ENCODE measurements around the gene NCKAP5. TPM values are rescaled to one million over a fixed set of nuclear protein-coding genes. Genes with fewer than 3 reads are reported as not detected.

NCKAP5 gene
- polyA plus RNA-seq, 1 experiment, result 16.6 TPM

DNA sequence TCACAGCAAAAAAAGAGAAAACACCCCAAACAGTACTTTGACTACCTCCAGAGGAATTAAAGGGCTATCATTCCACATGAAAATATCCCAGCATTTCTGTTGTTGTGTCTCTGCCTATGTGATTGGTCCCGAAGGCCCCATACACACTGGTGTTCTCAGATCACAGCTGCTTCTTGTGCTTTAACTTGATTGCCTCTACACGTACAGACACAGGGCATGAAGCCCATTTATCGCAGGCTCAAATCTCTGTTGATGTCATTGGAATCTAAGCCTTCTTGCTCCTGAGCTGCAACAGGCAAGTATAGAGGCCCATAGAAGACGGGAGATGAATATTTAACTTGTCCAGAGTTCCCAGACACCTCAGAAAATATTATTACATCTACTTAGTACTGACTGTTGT lies 405.2 kb downstream of the NCKAP5 start:
- no peaks in the 10 kb centered on the region for H3K9me3 ChIP-seq (ENCODE audit: control insufficient read depth, insufficient read depth, low read length)
- POLR2A ChIA-PET, result no interaction called here
- CTCF ChIA-PET, result no interaction called here

DNA sequence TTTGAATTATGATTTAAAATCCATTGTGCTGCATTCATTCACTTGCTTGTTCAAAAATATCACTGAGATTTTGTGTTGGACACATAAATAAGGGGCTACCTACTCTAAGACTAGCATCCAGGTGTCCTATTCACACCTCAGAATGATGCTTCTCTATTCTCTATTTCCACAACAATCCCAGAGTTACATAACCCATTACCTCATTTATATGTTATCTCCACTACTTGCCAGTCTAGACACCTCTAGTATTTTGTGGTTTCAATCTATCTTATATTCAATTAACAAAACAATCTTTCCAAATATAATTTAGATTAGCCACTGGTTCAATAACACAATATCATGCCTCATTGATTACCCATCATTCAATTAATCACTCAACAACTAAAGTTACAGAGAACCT lies 409.8 kb downstream of the NCKAP5 start:
- no peaks in the 10 kb centered on the region for H3K27me3 ChIP-seq (ENCODE audit: control insufficient read depth, insufficient read depth, low read length)
- DNase-seq (ENCODE audit: low read depth, low spot score), result no peak
- TF ChIP-seq CTCF (IDR thresholded peaks at IDR 0.05; ENCODE audit: low read depth, low read length), result no peak
- H3K4me3 ChIP-seq (ENCODE audit: low read depth, low read length), result no peak overlapping the region
- H3K9me3 ChIP-seq (ENCODE audit: control insufficient read depth, insufficient read depth, low read length), result no peaks in the 10 kb centered on the region; the same call in 1 of the 2 replicates
- H3K27ac ChIP-seq (ENCODE audit: low read depth, low read length), result no peak overlapping the region
- ChIA-PET POLR2A (no interaction called here), CTCF (no interaction called here)

More for the DNA sequence above, 405.2 kb downstream of the NCKAP5 start:
- Histone ChIP-seq H3K4me3 (ENCODE audit: low read depth, low read length) (no peak overlapping the region), H3K27me3 (ENCODE audit: control insufficient read depth, insufficient read depth, low read length) (no peaks in the 10 kb centered on the region), H3K27ac (ENCODE audit: low read depth, low read length) (no peak overlapping the region)
- no peak for DNase-seq (ENCODE audit: low read depth, low spot score)
- no peak for TF ChIP-seq CTCF (IDR thresholded peaks at IDR 0.05; ENCODE audit: low read depth, low read length)

DNA sequence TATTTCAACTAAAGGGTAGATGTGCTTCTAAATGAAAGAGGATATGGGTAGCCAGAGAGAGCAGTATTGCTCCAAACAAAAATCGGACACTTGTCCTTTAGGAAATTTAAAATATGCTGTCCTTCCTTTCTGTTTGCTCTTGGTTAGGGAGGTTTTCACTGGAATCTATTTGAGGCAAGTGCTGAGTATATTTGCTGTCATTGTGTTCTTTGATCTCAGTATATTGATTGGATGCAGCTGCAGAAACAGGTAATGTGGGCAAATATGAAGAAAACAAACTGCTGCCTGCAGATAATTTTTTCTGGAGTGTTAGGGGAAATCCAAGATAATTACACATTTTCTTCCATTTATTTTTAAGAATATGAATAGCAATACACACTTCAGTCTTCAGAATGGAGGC lies 410.2 kb downstream of the NCKAP5 start:
- no peak for DNase-seq (ENCODE audit: low read depth, low spot score)
- CTCF ChIA-PET, result no interaction called here
- Histone ChIP-seq H3K27ac (ENCODE audit: low read depth, low read length) (no peak overlapping the region), H3K27me3 (ENCODE audit: control insufficient read depth, insufficient read depth, low read length) (no peaks in the 10 kb centered on the region), H3K4me3 (ENCODE audit: low read depth, low read length) (no peak overlapping the region), H3K9me3 (ENCODE audit: control insufficient read depth, insufficient read depth, low read length) (no peaks in the 10 kb centered on the region; the same call in 1 of the 2 replicates)
- TF ChIP-seq CTCF (IDR thresholded peaks at IDR 0.05; ENCODE audit: low read depth, low read length), result no peak
- POLR2A ChIA-PET, result no interaction called here

DNA sequence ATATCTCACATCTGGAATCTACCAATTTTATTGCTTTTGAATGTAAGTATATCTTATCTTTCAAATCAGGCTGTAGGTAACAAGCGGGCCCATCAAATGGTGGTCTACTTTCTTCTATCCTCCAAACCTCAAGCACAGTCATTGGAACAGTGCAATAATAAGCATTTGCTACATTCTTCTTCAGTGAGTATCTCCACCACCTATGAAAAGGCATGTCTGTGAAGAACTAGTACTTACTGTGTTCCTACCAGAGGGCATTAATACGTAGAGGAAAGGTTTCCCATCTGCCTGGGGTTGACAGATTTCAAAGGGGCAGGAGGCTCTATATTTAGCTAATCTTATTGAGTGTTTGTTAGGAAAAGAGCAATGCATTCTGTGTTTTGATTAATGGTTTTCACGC lies 411.1 kb downstream of the NCKAP5 start:
- H3K27me3 ChIP-seq (ENCODE audit: control insufficient read depth, insufficient read depth, low read length), result no peaks in the 10 kb centered on the region
- no peak overlapping the region for H3K27ac ChIP-seq (ENCODE audit: low read depth, low read length)
- no peaks in the 10 kb centered on the region; the same call in 1 of the 2 replicates for H3K9me3 ChIP-seq (ENCODE audit: control insufficient read depth, insufficient read depth, low read length)
- ChIA-PET POLR2A (no interaction called here), CTCF (interaction anchor here (0.9 to 1.0 kb wide), 2 partner anchors 10 to 15 kb away, joined by 3 read pairs; no protein-coding TSS in a partner anchor)
- TF ChIP-seq CTCF (IDR thresholded peaks at IDR 0.05; ENCODE audit: low read depth, low read length), result no peak
- DNase-seq (ENCODE audit: low read depth, low spot score), result no peak
- H3K4me3 ChIP-seq (ENCODE audit: low read depth, low read length), result no peak overlapping the region

DNA sequence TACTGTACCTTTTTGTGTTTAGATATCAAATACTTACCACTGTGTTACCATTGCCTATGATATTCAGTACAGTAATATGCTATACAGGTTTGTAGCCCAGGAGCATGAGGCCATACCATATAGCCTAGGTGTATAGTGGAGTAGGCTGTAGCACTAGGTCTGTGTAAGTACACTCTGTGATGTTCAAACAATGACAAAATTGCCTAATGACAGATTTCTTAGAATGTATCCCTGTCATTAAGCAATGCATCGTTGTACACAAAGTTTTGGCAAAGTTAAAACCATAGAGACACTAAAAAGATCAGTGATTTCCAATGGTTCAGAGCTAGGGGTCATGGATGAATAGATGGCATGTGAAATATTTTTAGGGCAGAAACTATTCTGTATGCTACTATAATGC lies 415.5 kb downstream of the NCKAP5 start:
- DNase-seq (ENCODE audit: low read depth, low spot score), result no peak
- TF ChIP-seq CTCF (IDR thresholded peaks at IDR 0.05; ENCODE audit: low read depth, low read length), result no peak
- no peak overlapping the region for H3K4me3 ChIP-seq (ENCODE audit: low read depth, low read length)
- POLR2A ChIA-PET, result no interaction called here
- H3K27ac ChIP-seq (ENCODE audit: low read depth, low read length), result no peak overlapping the region
- no peaks in the 10 kb centered on the region; the same call in 1 of the 2 replicates for H3K9me3 ChIP-seq (ENCODE audit: control insufficient read depth, insufficient read depth, low read length)
- CTCF ChIA-PET, result no interaction called here
- no peaks in the 10 kb centered on the region for H3K27me3 ChIP-seq (ENCODE audit: control insufficient read depth, insufficient read depth, low read length)

Measured in AG04450 (cell line).